ENCODE data around the gene ARID1B.

GRCh38 chr6:156935000-156935399, 157.8 kb downstream of the ARID1B start:
- TF ChIP-seq EP300 (IDR thresholded peaks at IDR 0.05; ENCODE audit: low read length), result no peak
- no peak for TF ChIP-seq MED1 (CRISPR knock-in tag; IDR thresholded peaks at IDR 0.05; ENCODE audit: borderline replicate concordance)
- no peak for TF ChIP-seq TSC22D4 (tag; IDR thresholded peaks at IDR 0.05)
- no peak for TF ChIP-seq CTCF (IDR thresholded peaks at IDR 0.05 in 2 of 3, conservative IDR thresholded peaks at IDR 0.05 in 1 of 3; ENCODE audit: insufficient read depth in 2 of 3, low read depth in 1 of 3, low read length in 3 of 3)
- no peak for TF ChIP-seq PREB (CRISPR knock-in tag; IDR thresholded peaks at IDR 0.05)
- no peak for TF ChIP-seq POLR2A (conservative IDR thresholded peaks at IDR 0.05)
- TF ChIP-seq RFX5 (IDR thresholded peaks at IDR 0.05; ENCODE audit: low read depth, low read length), result no peak
- TF ChIP-seq E4F1 (CRISPR knock-in tag; IDR thresholded peaks at IDR 0.05; ENCODE audit: borderline replicate concordance), result no peak
- TF ChIP-seq ARNT (IDR thresholded peaks at IDR 0.05), result no peak
- no peak for TF ChIP-seq RCOR1 (IDR thresholded peaks at IDR 0.05; ENCODE audit: borderline replicate concordance in 1 of 2, low read depth in 2 of 2, low read length in 2 of 2)
- TF ChIP-seq ZNF274 (IDR thresholded peaks at IDR 0.05; ENCODE audit: borderline replicate concordance, low read depth, low read length), result no peak
- no peak for TF ChIP-seq TCF7 (IDR thresholded peaks at IDR 0.05; ENCODE audit: borderline replicate concordance)
- no peak for TF ChIP-seq SAP30 (IDR thresholded peaks at IDR 0.05; ENCODE audit: borderline replicate concordance, insufficient read depth, low read depth, low read length, poor library complexity, severe bottlenecking)
